Upper lobe of left lung (tissue), 6 donors: ENCODE measurements around the gene PFDN6. TPM values are rescaled to one million over a fixed set of nuclear protein-coding genes. Genes with fewer than 3 reads are reported as not detected.

ENCODE experiments used
- ATAC-seq, 2 donors: fragments of 200-7000 bp; cut with Tn5 transposase; one replicate each; pipeline ENCODE4 v1.9.1; 2022; ENCODE audit warnings: mild to moderate bottlenecking in 2 of 2, moderate library complexity in 2 of 2; ENCODE audit not compliant: low FRiP score in 2 of 2
- DNase-seq, 2 donors: peaks; one replicate each; pipeline ENCODE4 v3.0.0-alpha.2; 2019 to 2020
- H3K27ac ChIP-seq, 4 donors: fragments of 200-600 bp; sonication (generic); one replicate each; pipeline ENCODE4 v1.5.1; 2016 to 2019
- H3K27me3 ChIP-seq, 4 donors: fragments of 200-600 bp; sonication (generic); one replicate each; pipeline ENCODE4 v1.5.1; 2017 to 2019
- H3K36me3 ChIP-seq, 4 donors: fragments of 200-600 bp; sonication (generic); one replicate each; pipeline ENCODE4 v1.5.1; 2016 to 2019
- H3K4me1 ChIP-seq, 4 donors: fragments of 200-600 bp; sonication (generic); one replicate each; pipeline ENCODE4 v1.5.1; 2018 to 2019
- H3K4me3 ChIP-seq, 4 donors: fragments of 200-600 bp; sonication (generic); one replicate each; pipeline ENCODE4 v1.5.1; 2017 to 2019; ENCODE audit warnings: mild to moderate bottlenecking in 2 of 4, moderate library complexity in 1 of 4
- H3K9me3 ChIP-seq, 4 donors: fragments of 200-600 bp; sonication (generic); one replicate each; pipeline ENCODE4 v1.5.1; 2018 to 2019
- EP300 ChIP-seq, 4 donors: sonication (generic); formaldehyde crosslinking; IDR thresholded peaks; one replicate each; pipeline ENCODE4 v1.5.1; 2017; ENCODE audit warnings: antibody characterized with exemption in 4 of 4, control low read depth in 2 of 4
- POLR2A ChIP-seq, 4 donors: fragments of 450-650 bp; IDR thresholded peaks; one replicate each; pipeline ENCODE4 v1.5.1; 2016 to 2017; ENCODE audit warnings: antibody characterized with exemption in 4 of 4, mild to moderate bottlenecking in 2 of 4
- POLR2AphosphoS5 ChIP-seq, 2 donors: sonication (generic); formaldehyde crosslinking; IDR thresholded peaks; one replicate each; pipeline ENCODE4 v1.5.1; 2017; ENCODE audit warnings: antibody characterized with exemption in 2 of 2
- WGBS, 2 donors: methylation state at CpG; one replicate each; pipeline ENCODE4 v1.1.5; 2017 to 2018; 5-methylcytosine and 5-hydroxymethylcytosine counted together
- total RNA-seq, 6 donors: library from RNA; depleted of rRNA in 4 of 6; stranded (reverse); fragments of >200 nt in 4 of 6; gene quantifications; one replicate each; pipeline versions ENCODE4 v1.1.0 to v1.2.1, GENCODE V29; 2016 to 2021
- TF ChIP-seq, protein P1 (sequence below), 6 experiments: fragments of 450-650 bp in 4 of 6; fragments of 200-600 bp in 2 of 6; sonication (generic) in 2 of 6; IDR thresholded peaks; one replicate each; pipeline ENCODE4 v1.5.1; 2016 to 2019; ENCODE audit warnings: antibody characterized with exemption in 6 of 6
- donor health status: DM: no; HTN: no; CAD: no; lungs with moderate emphysema.
- donor health status: DM: no; HTN: yes; CAD: no; lungs with severe emphysema.

PFDN6 gene
- total RNA-seq, 6 donors from 2014 or later: 13.8 to 42.9 (median 30.7) TPM

DNA sequence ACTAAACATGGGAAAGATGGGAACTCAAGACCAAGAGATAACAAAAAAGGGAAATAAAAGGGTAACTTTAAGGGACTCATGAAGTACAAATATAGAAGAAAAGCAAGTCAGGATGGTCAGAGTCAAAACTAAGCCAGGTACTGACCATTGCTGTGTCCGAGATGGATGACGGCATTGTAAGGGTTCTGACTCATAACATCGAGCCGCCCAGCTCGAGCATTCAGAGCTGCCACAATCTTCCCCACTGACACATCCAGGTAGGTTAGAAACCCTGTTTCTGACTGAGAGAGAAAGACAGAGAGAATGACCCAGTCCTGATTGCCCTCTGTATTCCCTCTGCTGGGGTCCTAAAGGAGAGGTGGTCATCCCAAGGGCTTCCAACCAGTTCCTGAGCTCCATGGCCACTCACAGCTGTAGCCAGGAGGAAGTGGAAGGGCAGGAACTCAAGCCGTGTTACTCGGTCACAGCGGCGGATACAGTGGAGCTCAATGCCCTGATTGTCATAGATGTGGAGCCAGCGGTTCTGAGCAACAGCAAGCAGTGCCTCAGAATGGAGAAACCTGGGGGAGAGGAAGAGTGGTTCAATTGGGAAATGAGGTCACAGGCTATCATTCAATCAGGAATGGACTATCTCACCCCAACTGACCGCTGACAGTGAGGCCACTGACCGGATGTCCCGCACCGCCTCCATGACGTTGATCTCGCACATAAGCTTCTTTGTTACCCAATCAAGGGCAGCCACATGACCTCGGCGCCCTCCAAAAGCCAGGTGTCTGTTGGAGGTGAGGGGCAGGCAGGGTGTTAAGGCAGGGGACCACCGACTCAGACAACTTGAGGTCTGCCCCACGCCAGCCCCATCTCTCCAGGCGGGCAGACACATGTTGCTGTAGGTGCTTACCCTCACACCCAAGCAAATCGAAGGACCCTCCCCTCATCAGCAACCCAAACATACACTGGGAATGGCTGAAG is 2.2 kb upstream of the PFDN6 start:
- no peak overlapping the region for H3K4me3 ChIP-seq
- TF ChIP-seq POLR2A (IDR thresholded peaks at IDR 0.05) (no peak), POLR2AphosphoS5 (IDR thresholded peaks at IDR 0.05) (no peak), EP300 (IDR thresholded peaks at IDR 0.05) (no peak)
- TF ChIP-seq, protein P1, sequence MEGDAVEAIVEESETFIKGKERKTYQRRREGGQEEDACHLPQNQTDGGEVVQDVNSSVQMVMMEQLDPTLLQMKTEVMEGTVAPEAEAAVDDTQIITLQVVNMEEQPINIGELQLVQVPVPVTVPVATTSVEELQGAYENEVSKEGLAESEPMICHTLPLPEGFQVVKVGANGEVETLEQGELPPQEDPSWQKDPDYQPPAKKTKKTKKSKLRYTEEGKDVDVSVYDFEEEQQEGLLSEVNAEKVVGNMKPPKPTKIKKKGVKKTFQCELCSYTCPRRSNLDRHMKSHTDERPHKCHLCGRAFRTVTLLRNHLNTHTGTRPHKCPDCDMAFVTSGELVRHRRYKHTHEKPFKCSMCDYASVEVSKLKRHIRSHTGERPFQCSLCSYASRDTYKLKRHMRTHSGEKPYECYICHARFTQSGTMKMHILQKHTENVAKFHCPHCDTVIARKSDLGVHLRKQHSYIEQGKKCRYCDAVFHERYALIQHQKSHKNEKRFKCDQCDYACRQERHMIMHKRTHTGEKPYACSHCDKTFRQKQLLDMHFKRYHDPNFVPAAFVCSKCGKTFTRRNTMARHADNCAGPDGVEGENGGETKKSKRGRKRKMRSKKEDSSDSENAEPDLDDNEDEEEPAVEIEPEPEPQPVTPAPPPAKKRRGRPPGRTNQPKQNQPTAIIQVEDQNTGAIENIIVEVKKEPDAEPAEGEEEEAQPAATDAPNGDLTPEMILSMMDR (IDR thresholded peaks at IDR 0.05): no peak

DNA sequence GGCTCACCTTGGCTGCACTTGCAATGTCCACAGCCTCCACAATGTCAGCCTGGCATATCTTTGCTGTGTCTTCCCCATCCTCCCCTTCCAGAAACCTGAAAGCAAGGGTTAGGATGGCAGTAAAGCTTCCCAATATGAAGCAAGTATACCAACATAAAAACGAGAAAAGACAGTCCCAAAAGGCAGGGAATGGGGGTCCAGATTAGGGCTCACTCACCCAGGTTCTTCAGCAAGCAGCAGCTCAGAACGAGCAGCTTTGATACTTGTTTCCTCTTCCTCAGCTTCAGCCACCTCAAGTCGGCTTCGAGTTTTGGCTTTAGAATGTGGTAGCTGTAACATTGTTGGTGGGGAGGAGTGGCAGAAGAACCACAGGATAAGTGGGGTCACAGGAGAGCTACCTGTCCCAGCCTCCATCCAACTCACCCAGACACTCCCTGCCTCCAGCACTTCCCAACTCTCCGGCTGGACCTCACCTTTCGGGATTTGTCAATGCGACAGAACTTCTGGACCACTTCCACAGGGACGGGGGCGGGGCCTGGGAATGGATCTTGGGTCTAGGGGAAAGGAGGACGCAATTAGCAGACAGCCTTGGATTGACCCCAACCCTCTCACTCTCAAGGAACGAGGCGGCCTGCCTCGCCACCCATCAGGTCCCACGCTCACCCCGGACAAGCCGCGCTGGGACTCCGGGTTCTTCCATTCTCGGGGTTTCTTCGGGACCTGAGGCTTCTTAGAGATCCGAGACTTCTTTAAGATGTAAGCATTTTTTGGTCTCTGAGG is 1.1 kb upstream of the PFDN6 start:
- H3K27ac ChIP-seq: peak overlapping the region; percentile 66 to 84 (median 74)
- peak in 1 of 2 donors; percentile 72 for DNase-seq
- peaks cover 17 to 26% (median 22%) of the 10 kb centered on the region in 4 donors for H3K4me1 ChIP-seq
- TF ChIP-seq, protein P1 (IDR thresholded peaks at IDR 0.05): peak in 1 of 6 experiments; percentile 9
- TF ChIP-seq EP300 (IDR thresholded peaks at IDR 0.05) (no peak), POLR2AphosphoS5 (IDR thresholded peaks at IDR 0.05) (no peak)
- H3K9me3 ChIP-seq: no peaks in the 10 kb centered on the region
- H3K36me3 ChIP-seq: peaks cover 16 to 67% (median 39%) of the 10 kb centered on the region in 4 donors
- no peaks in the 10 kb centered on the region for H3K27me3 ChIP-seq
- peak in 1 of 2 donors; percentile 4 for ATAC-seq
- WGBS, 2 donors: 10 to 15% methylated on average over 17 to 21 of the region's 21 CpGs
- peak overlapping the region; percentile 70 to 94 (median 84) for H3K4me3 ChIP-seq

More for the DNA sequence above, 2.2 kb upstream of the PFDN6 start:
- no peak for ATAC-seq
- DNase-seq: no peak
- Histone ChIP-seq H3K4me1 (peaks cover 17 to 26% (median 22%) of the 10 kb centered on the region in 4 donors), H3K27ac (no peak overlapping the region), H3K36me3 (peaks cover 10 to 67% (median 36%) of the 10 kb centered on the region in 4 donors), H3K9me3 (no peaks in the 10 kb centered on the region), H3K27me3 (no peaks in the 10 kb centered on the region)
- WGBS, 2 donors: 85 to 88% methylated on average over 16 to 22 of the region's 22 CpGs

DNA sequence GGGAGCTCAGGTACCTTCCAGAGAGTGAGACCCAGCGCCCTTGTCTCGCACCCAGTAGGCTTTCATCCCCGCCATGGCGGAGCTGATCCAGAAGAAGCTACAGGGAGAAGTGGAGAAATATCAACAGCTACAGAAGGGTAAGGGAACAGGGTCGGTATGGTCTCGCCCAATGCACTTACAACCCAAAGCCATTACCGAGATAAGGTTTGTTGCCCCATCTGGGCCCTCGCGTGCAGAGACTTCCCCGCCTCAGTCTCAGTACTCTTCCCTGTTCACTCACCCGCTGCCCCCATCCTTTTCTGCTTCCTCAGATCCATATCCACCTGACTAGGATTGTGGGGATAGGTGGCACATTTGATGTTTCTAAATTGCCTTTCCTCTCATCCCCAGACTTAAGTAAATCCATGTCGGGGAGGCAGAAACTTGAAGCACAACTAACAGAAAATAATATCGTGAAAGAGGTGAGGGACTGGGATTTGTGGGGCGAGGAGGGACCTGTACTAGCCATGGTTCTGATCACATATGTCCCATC is 449 bp downstream of the PFDN6 start:
- Histone ChIP-seq H3K9me3 (no peaks in the 10 kb centered on the region), H3K27me3 (no peaks in the 10 kb centered on the region), H3K27ac (peak overlapping the region; percentile 66 to 84 (median 74)), H3K4me1 (peaks cover 17 to 26% (median 22%) of the 10 kb centered on the region in 4 donors), H3K36me3 (peaks cover 16 to 68% (median 45%) of the 10 kb centered on the region in 4 donors), H3K4me3 (peak overlapping the region; percentile 70 to 94 (median 84))
- no peak for TF ChIP-seq POLR2A (IDR thresholded peaks at IDR 0.05)
- TF ChIP-seq POLR2AphosphoS5 (IDR thresholded peaks at IDR 0.05): no peak
- TF ChIP-seq, protein P1 (IDR thresholded peaks at IDR 0.05): no peak
- TF ChIP-seq EP300 (IDR thresholded peaks at IDR 0.05): no peak
- DNase-seq: no peak
- 4 to 5% methylated on average over 8 to 13 of the region's 14 CpGs for WGBS, 2 donors
- peak in 1 of 2 donors; percentile 7 for ATAC-seq

DNA sequence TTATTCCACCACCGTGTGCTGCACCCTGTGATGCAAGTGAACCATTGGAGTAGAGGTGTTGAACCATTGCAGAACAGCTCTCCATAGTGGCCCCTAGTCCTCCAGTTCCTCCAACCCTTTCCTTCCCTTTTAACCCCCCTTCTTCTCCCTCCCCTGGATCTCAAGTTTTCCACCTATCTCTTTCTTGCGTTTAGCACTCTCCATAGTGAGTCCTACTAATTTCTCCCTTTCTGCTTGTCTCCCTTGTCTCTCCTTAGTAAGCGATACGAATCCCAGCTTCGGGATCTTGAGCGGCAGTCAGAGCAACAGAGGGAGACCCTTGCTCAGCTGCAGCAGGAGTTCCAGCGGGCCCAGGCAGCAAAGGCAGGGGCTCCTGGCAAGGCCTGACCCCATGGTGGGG is 1.1 kb downstream of the PFDN6 start:
- no peaks in the 10 kb centered on the region for H3K9me3 ChIP-seq
- peak overlapping the region in 1 of 4 donors; percentile 94 for H3K4me3 ChIP-seq
- peaks cover 20 to 68% (median 45%) of the 10 kb centered on the region in 4 donors for H3K36me3 ChIP-seq
- WGBS, 2 donors: 63 to 69% methylated on average over 7 of the region's 7 CpGs
- peaks cover 17 to 26% (median 22%) of the 10 kb centered on the region in 4 donors for H3K4me1 ChIP-seq
- DNase-seq (no peak), ATAC-seq (no peak)
- no peaks in the 10 kb centered on the region for H3K27me3 ChIP-seq
- H3K27ac ChIP-seq: peak overlapping the region in 1 of 4 donors; percentile 84
- TF ChIP-seq, protein P1 (IDR thresholded peaks at IDR 0.05): no peak
- TF ChIP-seq POLR2AphosphoS5 (IDR thresholded peaks at IDR 0.05) (no peak), POLR2A (IDR thresholded peaks at IDR 0.05) (no peak), EP300 (IDR thresholded peaks at IDR 0.05) (no peak)
